NCI-H187 treated with DMSO at 0.1 percent for 48 hours (cell line): ENCODE data around the gene LRP1.

Experiments used
- DNase-seq: peaks from one replicate; lab custom pipeline; 2025; lab: John Stamatoyannopoulos, UW

The LRP1 gene

DNA sequence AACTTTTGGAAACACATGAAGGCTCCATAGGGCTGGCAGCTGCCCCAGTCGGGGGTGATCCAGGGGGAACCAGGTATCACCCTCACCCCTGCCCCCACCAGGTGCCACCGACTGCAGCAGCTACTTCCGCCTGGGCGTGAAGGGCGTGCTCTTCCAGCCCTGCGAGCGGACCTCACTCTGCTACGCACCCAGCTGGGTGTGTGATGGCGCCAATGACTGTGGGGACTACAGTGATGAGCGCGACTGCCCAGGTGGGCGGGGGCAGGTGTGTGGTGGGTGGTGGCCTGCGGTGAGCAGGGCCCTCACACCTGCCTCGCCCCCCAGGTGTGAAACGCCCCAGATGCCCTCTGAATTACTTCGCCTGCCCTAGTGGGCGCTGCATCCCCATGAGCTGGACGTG, 66.0 kb downstream of the LRP1 start:
- DNase-seq, result no peak

DNA sequence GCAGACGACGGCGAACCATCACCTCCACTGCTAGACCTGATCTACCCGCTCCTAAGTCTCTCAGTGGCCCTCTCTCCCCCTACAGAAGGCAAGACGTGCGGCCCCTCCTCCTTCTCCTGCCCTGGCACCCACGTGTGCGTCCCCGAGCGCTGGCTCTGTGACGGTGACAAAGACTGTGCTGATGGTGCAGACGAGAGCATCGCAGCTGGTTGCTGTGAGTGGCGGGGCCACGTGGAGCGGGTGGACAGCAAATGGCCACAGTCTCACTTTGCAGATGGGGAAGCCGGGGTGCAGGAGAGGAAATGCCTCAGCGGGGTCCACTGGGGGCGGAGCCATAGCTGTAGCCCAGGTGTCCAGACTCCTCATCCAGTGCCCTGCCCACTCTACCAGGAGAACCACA, 66.9 kb downstream of the LRP1 start:
- DNase-seq, result no peak

DNA sequence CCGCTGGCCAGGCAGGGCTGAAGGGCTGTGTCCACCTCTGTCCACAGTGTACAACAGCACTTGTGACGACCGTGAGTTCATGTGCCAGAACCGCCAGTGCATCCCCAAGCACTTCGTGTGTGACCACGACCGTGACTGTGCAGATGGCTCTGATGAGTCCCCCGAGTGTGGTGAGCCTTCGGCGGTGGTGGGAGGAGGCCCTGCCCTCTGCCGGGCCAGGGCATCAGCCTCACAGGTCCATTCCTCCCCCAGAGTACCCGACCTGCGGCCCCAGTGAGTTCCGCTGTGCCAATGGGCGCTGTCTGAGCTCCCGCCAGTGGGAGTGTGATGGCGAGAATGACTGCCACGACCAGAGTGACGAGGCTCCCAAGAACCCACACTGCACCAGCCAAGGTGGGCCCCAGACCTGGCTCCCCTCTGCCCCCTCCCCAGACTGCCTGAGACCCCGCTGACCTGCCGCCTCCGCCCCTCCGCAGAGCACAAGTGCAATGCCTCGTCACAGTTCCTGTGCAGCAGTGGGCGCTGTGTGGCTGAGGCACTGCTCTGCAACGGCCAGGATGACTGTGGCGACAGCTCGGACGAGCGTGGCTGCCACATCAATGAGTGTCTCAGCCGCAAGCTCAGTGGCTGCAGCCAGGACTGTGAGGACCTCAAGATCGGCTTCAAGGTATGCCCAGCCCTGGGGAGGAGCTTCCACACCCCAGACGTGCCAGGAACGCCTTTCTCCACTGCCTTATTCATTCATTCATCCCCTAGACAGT, 67.5 kb downstream of the LRP1 start:
- DNase-seq, result no peak

DNA sequence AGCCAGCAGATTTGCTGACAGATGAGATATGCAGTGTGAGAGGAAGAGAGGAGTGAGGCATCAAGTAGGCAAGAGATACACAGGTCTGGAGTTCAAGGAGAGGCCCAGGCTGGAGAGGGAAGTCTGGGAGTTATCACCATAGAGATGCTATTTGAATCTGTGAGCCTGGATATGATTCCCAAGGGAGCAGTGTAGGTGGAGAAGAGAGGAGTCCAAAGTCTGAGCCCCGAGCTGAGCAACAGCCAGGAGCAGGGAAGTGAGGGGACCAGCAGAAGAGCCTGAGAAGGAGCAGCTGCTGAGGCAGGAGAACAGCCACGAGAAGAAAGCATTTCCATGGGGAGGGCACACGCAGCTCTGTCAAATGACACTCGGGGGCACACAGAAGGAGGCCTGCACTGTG, 68.2 kb downstream of the LRP1 start:
- DNase-seq, result no peak

DNA sequence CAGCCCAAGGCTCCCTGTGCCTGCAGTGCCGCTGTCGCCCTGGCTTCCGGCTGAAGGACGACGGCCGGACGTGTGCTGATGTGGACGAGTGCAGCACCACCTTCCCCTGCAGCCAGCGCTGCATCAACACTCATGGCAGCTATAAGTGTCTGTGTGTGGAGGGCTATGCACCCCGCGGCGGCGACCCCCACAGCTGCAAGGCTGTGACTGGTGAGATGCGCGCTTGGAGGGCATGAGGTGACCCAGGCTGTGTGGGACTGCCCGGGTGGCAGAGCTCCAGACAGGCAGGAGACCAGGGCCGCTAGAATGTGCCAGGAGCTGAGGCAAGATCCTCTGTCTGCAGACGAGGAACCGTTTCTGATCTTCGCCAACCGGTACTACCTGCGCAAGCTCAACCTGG, 68.7 kb downstream of the LRP1 start:
- no peak for DNase-seq

DNA sequence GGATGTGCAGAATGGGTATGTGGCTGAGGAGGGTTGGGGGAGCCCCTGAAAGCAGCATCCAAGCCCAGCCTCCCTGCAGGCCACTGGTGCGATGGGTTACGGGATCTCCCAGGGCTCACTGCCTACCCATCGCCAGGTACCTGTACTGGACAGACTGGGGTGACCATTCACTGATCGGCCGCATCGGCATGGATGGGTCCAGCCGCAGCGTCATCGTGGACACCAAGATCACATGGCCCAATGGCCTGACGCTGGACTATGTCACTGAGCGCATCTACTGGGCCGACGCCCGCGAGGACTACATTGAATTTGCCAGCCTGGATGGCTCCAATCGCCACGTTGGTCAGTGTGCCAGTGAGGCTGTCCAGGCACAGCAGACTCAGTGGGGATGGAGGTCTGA, 70.0 kb downstream of the LRP1 start:
- DNase-seq, result no peak

DNA sequence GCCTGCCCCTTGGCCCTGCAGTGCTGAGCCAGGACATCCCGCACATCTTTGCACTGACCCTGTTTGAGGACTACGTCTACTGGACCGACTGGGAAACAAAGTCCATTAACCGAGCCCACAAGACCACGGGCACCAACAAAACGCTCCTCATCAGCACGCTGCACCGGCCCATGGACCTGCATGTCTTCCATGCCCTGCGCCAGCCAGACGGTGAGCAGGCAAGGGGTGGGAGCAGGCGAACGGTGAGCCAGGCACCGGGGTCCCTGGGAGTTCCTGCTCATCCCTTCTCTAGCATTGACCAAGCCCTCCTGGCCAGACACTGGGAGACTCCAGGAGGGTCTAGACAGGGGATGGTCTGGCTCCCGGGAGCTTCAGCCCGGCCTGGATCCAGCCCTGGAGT, 70.9 kb downstream of the LRP1 start:
- no peak for DNase-seq

DNA sequence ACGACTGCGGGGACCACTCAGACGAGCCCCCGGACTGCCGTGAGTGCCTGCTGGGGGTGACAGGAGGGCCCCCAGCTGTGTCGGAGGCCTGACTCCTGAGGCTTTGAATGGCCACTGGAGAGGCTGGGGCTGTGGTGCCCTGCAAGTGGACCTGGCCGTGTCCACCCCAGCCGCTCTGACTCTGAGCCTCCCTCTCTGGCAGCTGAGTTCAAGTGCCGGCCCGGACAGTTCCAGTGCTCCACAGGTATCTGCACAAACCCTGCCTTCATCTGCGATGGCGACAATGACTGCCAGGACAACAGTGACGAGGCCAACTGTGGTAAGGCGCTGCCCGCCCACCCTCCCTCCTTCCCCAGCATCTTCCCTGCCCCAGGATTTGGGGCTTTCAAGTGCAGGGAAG, 72.2 kb downstream of the LRP1 start:
- DNase-seq, result no peak

DNA sequence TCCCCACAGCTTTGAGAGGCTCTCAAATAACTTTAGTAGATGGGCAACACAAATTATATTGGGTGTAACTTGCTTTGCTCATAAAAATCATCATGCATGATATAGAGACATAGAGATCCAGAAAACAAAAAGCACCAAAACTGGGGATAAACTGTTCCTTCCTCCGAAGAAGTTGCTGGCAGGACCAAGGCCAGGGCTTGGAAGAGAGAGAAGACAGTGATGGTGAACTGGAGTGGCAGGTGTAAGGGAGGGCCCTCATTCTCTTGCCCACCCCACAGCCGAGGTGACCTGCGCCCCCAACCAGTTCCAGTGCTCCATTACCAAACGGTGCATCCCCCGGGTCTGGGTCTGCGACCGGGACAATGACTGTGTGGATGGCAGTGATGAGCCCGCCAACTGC, 72.9 kb downstream of the LRP1 start:
- DNase-seq, result no peak

DNA sequence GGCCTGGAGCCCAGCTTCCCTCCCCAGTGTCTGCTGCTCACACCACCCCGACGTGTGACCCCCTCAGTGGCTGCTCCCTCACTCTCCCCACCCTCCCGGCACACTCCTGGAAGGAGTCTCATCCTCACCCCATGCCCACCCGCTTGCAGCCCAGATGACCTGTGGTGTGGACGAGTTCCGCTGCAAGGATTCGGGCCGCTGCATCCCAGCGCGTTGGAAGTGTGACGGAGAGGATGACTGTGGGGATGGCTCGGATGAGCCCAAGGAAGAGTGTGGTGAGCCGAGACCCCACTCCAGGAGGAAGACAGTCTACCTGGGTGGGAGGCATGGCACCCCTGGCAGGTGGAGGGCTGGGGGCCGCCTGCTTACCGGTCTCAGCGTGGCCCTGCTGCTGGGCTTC, 73.3 kb downstream of the LRP1 start:
- DNase-seq, result no peak

DNA sequence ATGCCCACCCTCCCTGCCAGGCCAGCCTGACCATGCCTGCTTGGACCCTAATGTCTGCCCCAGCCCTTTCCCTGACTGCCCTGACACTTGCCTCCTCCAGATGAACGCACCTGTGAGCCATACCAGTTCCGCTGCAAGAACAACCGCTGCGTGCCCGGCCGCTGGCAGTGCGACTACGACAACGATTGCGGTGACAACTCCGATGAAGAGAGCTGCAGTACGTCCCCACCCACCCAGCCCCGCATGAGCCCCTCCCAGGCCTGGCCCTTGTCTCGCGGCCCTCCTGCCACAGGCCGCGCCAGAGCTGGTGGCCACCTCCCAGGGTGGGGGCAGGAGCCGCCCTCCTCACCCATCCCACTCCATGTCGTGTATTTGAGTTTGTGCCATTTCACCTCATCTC, 74.0 kb downstream of the LRP1 start:
- DNase-seq, result no peak

DNA sequence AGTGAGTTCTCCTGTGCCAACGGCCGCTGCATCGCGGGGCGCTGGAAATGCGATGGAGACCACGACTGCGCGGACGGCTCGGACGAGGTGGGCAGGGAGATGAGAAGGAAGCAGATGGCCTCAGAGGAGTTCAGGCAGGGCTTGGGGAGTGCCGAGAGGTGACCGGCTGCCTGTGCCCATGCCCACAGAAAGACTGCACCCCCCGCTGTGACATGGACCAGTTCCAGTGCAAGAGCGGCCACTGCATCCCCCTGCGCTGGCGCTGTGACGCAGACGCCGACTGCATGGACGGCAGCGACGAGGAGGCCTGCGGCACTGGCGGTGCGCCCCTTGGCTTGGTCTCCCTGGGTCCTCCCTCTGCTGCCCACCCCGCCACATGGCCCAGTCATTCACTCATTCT, 74.9 kb downstream of the LRP1 start:
- no peak for DNase-seq

DNA sequence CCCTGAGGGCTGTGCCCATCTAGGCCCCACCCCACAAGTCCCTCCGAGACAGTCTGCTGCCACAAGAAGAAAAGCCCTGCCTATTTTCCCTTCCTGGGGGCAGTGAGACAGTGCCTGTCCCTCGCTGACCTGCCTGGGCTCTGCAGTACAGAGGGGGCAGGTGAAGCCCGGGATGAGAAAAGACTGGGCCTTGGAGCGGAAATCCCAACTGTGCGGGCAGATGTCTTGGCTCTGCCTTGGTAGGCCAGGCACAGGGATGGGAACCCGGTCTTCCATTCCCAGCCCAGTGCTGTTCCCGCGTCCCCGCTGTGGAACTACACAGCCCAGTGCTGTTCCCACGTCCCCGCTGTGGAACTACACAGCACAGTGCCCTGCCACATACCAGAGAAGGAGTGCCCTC, 75.5 kb downstream of the LRP1 start:
- no peak for DNase-seq

DNA sequence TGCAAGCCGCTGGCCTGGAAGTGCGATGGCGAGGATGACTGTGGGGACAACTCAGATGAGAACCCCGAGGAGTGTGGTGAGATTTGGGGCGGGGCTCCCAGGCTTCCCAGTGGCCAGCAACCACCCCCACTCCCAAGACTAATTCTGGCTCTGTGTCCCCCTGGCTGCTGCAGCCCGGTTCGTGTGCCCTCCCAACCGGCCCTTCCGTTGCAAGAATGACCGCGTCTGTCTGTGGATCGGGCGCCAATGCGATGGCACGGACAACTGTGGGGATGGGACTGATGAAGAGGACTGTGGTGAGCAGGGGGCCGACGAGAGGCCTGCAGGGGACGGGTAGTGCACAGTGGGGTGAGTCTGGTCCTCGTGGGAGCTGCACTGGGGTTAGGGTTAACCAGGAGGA, 76.2 kb downstream of the LRP1 start:
- DNase-seq, result no peak

DNA sequence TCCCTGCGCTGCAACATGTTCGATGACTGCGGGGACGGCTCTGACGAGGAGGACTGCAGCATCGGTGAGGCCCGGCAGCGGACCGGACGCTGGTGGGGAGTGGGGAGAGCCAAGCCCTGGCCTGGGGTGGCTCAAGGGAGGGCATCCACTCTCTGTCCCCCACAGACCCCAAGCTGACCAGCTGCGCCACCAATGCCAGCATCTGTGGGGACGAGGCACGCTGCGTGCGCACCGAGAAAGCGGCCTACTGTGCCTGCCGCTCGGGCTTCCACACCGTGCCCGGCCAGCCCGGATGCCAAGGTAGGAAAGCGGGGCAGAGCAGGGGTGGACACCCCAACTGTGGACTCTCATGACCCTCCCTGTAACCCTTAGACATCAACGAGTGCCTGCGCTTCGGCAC, 76.9 kb downstream of the LRP1 start:
- no peak for DNase-seq

DNA sequence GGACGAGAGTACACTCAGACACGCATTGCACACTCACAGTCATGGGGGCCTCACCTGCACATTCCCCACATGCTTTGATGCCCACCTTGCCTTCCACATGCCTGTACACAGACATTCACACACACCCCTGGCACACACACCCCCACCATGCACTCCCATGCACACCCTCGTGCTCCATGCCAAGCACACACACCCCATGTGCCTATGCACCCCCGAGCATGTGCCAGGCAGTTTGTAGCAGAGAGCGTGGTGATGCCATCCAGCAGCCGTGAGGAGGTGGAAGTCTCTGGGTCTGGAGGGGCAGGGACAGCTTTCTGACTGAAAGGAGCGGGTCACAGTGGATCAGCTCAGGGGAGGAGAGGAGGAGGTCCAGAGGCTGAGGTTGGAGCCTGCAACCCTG, 77.6 kb downstream of the LRP1 start:
- DNase-seq, result no peak

DNA sequence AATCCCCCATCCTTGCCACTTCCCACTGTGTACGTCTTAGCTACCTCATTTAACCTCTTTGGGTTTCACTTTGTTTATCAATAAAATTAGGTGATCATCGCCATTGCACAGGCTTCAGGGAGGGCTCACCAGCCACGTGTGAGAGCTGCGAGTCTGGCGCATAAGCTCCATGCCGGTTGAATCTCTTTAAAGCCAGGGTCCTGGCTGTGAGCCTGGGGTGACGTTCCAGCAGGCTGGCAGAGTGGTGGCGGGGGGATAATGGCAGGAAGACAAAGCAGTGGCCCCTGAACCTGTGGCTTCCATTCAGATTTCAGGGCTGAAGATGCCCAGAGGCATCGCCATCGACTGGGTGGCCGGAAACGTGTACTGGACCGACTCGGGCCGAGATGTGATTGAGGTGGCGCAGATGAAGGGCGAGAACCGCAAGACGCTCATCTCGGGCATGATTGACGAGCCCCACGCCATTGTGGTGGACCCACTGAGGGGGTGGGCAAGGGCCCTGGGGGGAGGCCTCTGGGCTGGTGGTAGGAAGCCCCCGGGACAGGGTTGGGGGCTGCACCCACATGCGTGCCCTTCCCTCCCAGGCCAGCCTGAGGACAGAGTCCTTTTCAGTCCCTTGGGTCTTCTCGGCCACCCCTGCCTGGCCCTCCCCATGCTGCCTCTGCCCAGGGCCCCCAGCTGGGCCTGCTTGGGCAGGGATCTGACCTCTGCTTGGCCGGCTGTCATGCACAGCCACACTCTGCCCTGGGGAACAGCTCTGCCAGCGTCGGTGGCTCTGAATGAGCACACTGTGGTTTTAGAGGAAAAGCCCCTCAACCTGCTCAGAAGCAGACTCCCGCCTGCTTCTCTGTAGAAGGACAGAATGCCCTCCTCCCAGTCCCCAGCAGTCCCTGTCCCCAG, 79.7 kb downstream of the LRP1 start:
- DNase-seq, result no peak

DNA sequence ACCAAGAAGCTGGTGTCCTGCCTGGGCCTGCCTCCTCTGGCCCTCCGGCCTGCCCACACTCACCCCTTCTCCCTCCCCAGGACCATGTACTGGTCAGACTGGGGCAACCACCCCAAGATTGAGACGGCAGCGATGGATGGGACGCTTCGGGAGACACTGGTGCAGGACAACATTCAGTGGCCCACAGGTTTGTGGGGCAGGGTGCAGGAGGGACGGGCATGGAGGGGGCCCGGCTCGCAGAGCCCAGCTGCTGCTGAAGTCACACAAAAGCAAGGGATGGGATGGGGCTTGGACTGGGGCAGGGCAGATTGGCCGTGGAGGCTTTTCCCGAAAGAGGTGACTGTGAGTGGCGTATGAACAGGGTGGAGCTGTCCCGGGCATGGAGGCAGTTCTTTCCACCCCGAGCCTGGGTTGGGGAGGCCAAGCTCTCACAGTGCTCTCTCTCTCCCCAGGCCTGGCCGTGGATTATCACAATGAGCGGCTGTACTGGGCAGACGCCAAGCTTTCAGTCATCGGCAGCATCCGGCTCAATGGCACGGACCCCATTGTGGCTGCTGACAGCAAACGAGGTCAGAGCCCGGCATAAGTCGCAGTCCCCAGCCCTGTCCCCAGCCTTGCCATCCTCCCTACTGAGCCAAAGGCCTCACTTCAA, 80.5 kb downstream of the LRP1 start:
- DNase-seq, result no peak

DNA sequence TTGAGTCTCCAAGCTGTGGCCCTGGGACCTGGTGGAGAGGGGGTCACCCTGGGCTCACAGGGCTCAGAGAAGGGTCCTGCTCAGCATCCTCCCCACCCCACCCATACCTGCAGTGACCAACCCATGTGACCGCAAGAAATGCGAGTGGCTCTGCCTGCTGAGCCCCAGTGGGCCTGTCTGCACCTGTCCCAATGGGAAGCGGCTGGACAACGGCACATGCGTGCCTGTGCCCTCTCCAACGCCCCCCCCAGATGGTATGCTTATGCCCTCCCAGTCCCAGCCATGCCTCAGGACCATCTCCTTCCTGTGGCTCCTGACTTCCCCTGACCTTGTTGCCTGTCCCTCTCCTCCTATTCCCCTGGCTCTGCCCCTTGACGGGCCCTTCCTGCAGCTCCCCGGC, 81.6 kb downstream of the LRP1 start:
- no peak for DNase-seq

DNA sequence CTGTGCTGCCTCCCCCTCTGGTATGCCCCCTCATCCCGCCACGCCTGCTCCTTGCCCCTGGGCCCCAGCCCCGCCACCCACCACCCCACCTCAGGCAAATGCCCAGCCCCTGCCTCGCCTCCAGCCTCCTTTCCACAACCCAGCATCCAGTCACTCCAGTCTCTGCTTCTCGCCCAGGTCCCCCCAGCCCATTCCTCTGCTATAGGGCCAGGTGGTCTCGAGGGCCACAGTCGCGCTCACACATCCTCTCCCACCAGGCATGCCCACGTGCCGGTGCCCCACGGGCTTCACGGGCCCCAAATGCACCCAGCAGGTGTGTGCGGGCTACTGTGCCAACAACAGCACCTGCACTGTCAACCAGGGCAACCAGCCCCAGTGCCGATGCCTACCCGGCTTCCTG, 82.2 kb downstream of the LRP1 start:
- no peak for DNase-seq

DNA sequence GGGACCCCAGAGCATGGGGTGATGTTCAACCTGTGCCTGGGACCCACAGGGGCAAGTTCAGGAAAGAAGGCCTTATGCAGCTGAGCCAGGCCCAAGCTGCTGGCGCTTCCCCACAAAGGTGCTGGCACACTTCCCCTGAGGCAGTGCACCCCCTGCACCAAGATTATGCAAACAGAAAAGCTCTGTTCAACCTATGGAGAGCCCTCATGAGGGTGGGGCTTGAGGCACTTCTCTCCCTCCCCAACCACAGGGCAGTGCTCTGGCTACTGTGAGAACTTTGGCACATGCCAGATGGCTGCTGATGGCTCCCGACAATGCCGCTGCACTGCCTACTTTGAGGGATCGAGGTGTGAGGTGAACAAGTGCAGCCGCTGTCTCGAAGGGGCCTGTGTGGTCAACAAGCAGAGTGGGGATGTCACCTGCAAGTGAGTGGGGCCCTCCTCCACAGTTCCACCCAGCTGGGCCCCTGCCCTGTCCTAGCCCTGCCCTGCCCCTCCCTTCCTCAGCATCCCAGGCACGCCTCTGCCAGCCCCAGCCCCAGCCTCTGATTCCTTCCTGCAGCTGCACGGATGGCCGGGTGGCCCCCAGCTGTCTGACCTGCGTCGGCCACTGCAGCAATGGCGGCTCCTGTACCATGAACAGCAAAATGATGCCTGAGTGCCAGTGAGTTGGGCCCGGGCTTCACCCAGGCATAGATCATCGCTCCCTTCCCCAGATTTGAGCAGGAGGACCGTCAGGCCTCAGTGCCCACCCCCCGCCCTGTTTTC, 82.8 kb downstream of the LRP1 start:
- no peak for DNase-seq
